Panc1 (cell line): ENCODE results near the gene OAT. TPM values are rescaled to one million over a fixed set of nuclear protein-coding genes. Genes with fewer than 3 reads are reported as not detected.

ENCODE experiments used
- ATAC-seq: fragments of 200-7000 bp; cut with Tn5 transposase; 2 replicates; pipeline ENCODE4 v1.9.1; 2020; ENCODE audit warnings: mild to moderate bottlenecking, moderate library complexity
- BruUV-seq: library from RNA; stranded (reverse); fragments of 400-500 nt; replicated peaks from 2 replicates; lab custom pipeline; 2021; lab: Mats Ljungman, UMichigan
- CTCF ChIA-PET: fragments of 300-600 bp; sonication (Branson Sonifier 250); formaldehyde crosslinking; loops from one replicate; lab custom pipeline; 2022; ENCODE audit warnings: antibody characterized with exemption; lab: Charles Lee
- POLR2A ChIA-PET: fragments of 300-600 bp; sonication (Branson Sonifier 250); formaldehyde crosslinking; loops from one replicate; lab custom pipeline; 2022; ENCODE audit warnings: antibody characterized with exemption; lab: Charles Lee
- DNase-seq: peaks from one replicate; pipeline ENCODE4 v3.0.0-alpha.2; 2010; ENCODE audit warnings: low read depth, low spot score
- H3K27ac ChIP-seq: 2 replicates; pipeline ENCODE4 v1.5.1; 2011; ENCODE audit warnings: mild to moderate bottlenecking, low read length, inconsistent platforms
- H3K27me3 ChIP-seq: fragments of 200-500 bp; sonication (Bioruptor generic); 2 replicates; pipeline ENCODE4 v1.6.0; 2014; ENCODE audit warnings: low read length, inconsistent platforms; ENCODE audit not compliant: control insufficient read depth, insufficient read depth
- H3K36me3 ChIP-seq: fragments of 200-500 bp; sonication (Bioruptor generic); 2 replicates; pipeline ENCODE4 v1.5.1; 2014; ENCODE audit warnings: inconsistent platforms, mild to moderate bottlenecking, low read length, moderate library complexity; ENCODE audit not compliant: control insufficient read depth, insufficient read depth
- H3K4me1 ChIP-seq: 2 replicates; pipeline ENCODE4 v1.5.1; 2011; ENCODE audit warnings: inconsistent platforms, mild to moderate bottlenecking, low read length, moderate library complexity; ENCODE audit not compliant: control insufficient read depth, insufficient read depth
- H3K4me3 ChIP-seq, 2 experiments: 2 replicates each; pipeline ENCODE4 v1.5.1; 2011 to 2012; ENCODE audit warnings: low read depth in 2 of 2, low read length in 2 of 2, mild to moderate bottlenecking in 2 of 2, inconsistent platforms in 1 of 2, moderate library complexity in 1 of 2
- H3K9me3 ChIP-seq: fragments of 200-500 bp; sonication (Bioruptor generic); 2 replicates; pipeline ENCODE4 v1.5.1; 2014; ENCODE audit warnings: low read depth, mild to moderate bottlenecking, inconsistent platforms, low read length, moderate library complexity; ENCODE audit not compliant: control insufficient read depth, insufficient read depth
- CTCF ChIP-seq: fragments of 450-650 bp; IDR thresholded peaks from 2 replicates; pipeline ENCODE4 v1.5.1; 2017; ENCODE audit warnings: mild to moderate bottlenecking
- POLR2AphosphoS5 ChIP-seq: IDR thresholded peaks from 2 replicates; pipeline ENCODE4 v1.6.1; 2012; ENCODE audit warnings: mild to moderate bottlenecking, low read depth, low read length, moderate library complexity
- REST ChIP-seq, 2 experiments: IDR thresholded peaks; 2 replicates each; pipeline ENCODE4 v1.6.1; 2011 to 2012; ENCODE audit warnings: low read depth in 2 of 2, control low read depth in 1 of 2, low read length in 1 of 2, mild to moderate bottlenecking in 1 of 2, moderate library complexity in 1 of 2; ENCODE audit not compliant: insufficient read depth in 1 of 2
- SIN3A ChIP-seq: IDR thresholded peaks from 2 replicates; pipeline ENCODE4 v1.6.1; 2012; ENCODE audit warnings: low read depth, mild to moderate bottlenecking, low read length, moderate library complexity, borderline replicate concordance; ENCODE audit not compliant: insufficient read depth
- TCF7L2 ChIP-seq: IDR thresholded peaks from 2 replicates; pipeline ENCODE4 v1.6.1; 2011; ENCODE audit warnings: mild to moderate bottlenecking, low read depth, low read length, inconsistent platforms
- in situ Hi-C: cut with HindIII; loops from 2 replicates; pipeline ENCODE4 v1.10.0; 2016; ENCODE audit warnings: low sequenced_read_pairs, low pct_unique_long_range_greater_than_20kb
- intact Hi-C: fragments of 100-400 bp; cut with micrococcal nuclease; formaldehyde crosslinking; loops from one replicate; pipeline ENCODE4 v1.10.0; 2022; ENCODE audit not compliant: unreplicated experiment
- total RNA-seq: library from RNA; stranded (reverse); gene quantifications from one replicate; pipeline ENCODE4 v1.2.1, GENCODE V29; 2021; ENCODE audit not compliant: unreplicated experiment

Gene OAT
- total RNA-seq, 1 experiment from 2014 or later: 166 TPM

DNA sequence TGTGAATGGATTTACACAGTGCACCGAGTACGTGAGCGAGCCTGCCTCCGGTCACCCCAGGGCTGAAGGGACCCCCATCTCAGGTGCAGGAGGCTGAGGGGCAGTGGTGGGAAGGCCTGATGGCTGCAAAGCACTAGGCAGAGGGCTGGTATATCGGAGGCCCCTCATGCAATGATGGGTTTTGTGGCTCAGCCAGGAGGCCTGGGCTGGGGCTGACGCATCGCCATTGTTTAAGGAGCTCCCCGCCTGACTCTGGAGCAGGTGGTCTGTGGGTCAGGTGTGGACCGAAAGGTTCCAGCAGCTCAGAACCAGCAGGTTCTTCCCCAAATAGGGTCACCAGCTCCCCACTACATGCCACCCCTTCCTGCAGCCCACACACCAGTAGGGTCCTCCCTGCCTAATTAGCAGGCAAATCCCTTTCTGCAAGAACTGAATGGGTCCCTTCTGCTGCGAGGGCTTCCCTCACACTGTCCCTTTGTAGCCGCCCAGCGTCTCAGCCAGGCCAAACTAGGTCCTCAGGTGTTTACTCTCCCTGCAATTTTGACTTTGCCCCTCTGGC, 33.0 kb downstream of the OAT start:
- Histone ChIP-seq H3K9me3 (no peaks in the 10 kb centered on the region), H3K4me1 (peaks cover 16% of the 10 kb centered on the region), H3K36me3 (no peaks in the 10 kb centered on the region), H3K27me3 (peaks cover 7% of the 10 kb centered on the region; the same call in 1 of the 2 replicates), H3K4me3 (no peak overlapping the region), H3K27ac (no peak overlapping the region)
- BruUV-seq: no TSS peak
- in situ Hi-C loops: no loop called here
- intact Hi-C loops: loop anchor here (5.0 kb wide), 1 partner anchor 293 kb away; the partner anchor contains the start of gene CHST15
- ChIA-PET CTCF (no interaction called here), POLR2A (no interaction called here)
- DNase-seq (no peak), ATAC-seq (no peak)
- TF ChIP-seq POLR2AphosphoS5 (no peak), TCF7L2 (no peak), SIN3A (no peak), CTCF (no peak), REST (IDR thresholded peaks at IDR 0.05; ENCODE audit: insufficient read depth in 1 of 2, low read depth in 2 of 2, low read length in 1 of 2) (no peak)

GRCh38 chr10:124384591-124385190, 34.0 kb downstream of the OAT start:
- H3K27ac ChIP-seq: no peak overlapping the region
- peaks cover 7% of the 10 kb centered on the region; the same call in 1 of the 2 replicates for H3K27me3 ChIP-seq

DNA sequence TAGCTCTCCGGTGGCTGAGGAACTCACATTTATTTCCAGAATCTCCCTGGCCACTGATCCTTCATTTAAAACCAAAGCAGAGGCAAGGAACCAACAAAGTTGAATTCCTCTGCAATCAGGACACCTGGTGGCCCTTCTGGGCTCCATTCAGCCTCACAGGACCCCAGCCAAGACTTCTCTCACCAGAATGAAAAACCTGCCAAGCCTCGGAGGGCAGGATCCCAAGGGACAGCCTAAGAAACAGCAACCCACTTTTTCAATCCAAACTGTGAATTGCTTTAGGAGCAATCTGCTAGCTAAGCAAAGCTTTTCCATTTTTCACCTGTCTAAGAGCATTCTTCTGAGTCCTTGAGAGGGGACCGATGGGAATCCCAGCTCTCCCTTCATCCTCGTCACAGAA, 34.6 kb downstream of the OAT start:
- TF ChIP-seq CTCF (no peak), REST (IDR thresholded peaks at IDR 0.05; ENCODE audit: insufficient read depth in 1 of 2, low read depth in 2 of 2, low read length in 1 of 2) (no peak), POLR2AphosphoS5 (no peak), SIN3A (no peak), TCF7L2 (no peak)
- ChIA-PET POLR2A (no interaction called here), CTCF (interaction anchor here (1.0 to 1.8 kb wide), 2 partner anchors 9 to 389 kb away, joined by 3 read pairs; no protein-coding TSS in a partner anchor)
- Histone ChIP-seq H3K9me3 (no peaks in the 10 kb centered on the region), H3K36me3 (no peaks in the 10 kb centered on the region), H3K27ac (no peak overlapping the region), H3K27me3 (peaks cover 7% of the 10 kb centered on the region; the same call in 1 of the 2 replicates), H3K4me1 (peaks cover 14% of the 10 kb centered on the region), H3K4me3 (no peak overlapping the region)
- in situ Hi-C loops (no loop called here), intact Hi-C loops (no loop called here)
- no peak for DNase-seq
- ATAC-seq: no peak
- no TSS peak for BruUV-seq

More at GRCh38 chr10:124384591-124385190, 34.0 kb downstream of the OAT start:
- ATAC-seq (no peak), DNase-seq (no peak)
- TF ChIP-seq POLR2AphosphoS5 (no peak), SIN3A (no peak)
- H3K9me3 ChIP-seq: no peaks in the 10 kb centered on the region
- ChIA-PET POLR2A (no interaction called here), CTCF (interaction anchor here (1.0 kb wide), 1 partner anchor 389 kb away, joined by 3 read pairs; no protein-coding TSS in a partner anchor)
- no peaks in the 10 kb centered on the region for H3K36me3 ChIP-seq
- intact Hi-C loops: loop anchor here (5.0 kb wide), 1 partner anchor 292 kb away; the partner anchor contains the start of gene CHST15
- no peak overlapping the region for H3K4me3 ChIP-seq
- in situ Hi-C loops: no loop called here
- peaks cover 12% of the 10 kb centered on the region for H3K4me1 ChIP-seq
- no TSS peak for BruUV-seq
